H1 (cell line): ENCODE data around the gene SLX4IP. TPM values are rescaled to one million over a fixed set of nuclear protein-coding genes. Genes with fewer than 3 reads are reported as not detected.

ENCODE experiments used
- CTCF ChIA-PET: fragments of 300-600 bp; sonication (Branson Sonifier 250); formaldehyde crosslinking; loops from one replicate; lab custom pipeline; 2021; ENCODE audit not compliant: partially characterized antibody; lab: Charles Lee
- POLR2A ChIA-PET: fragments of 300-600 bp; sonication (Branson Sonifier 250); formaldehyde crosslinking; loops from one replicate; lab custom pipeline; 2021; ENCODE audit warnings: inconsistent platforms; ENCODE audit not compliant: partially characterized antibody; lab: Charles Lee
- DNase-seq, 2 experiments: peaks; one replicate each; pipeline versions ENCODE4 v3.0.0 to v3.0.0-alpha.2; 2010 to 2022; ENCODE audit warnings: low spot score in 2 of 2, low read depth in 1 of 2, mixed read lengths in 1 of 2
- FAIRE-seq: peaks from 2 replicates; lab custom pipeline; 2011; peaks lifted over from hg19 to GRCh38; lab: Jason Lieb, UNC
- H2AFZ ChIP-seq: 2 replicates; pipeline ENCODE4 v1.8.1; 2012; ENCODE audit warnings: low read length, inconsistent platforms
- H2AK5ac ChIP-seq: 2 replicates; pipeline ENCODE4 v1.6.1; 2013; ENCODE audit warnings: low read depth, low read length
- H2BK120ac ChIP-seq: replicated peaks from 2 replicates; pipeline ENCODE3; 2013; ENCODE audit warnings: low read depth, low read length, inconsistent platforms
- H2BK12ac ChIP-seq: 2 replicates; pipeline ENCODE4 v1.6.1; 2013; ENCODE audit warnings: low read depth, low read length
- H2BK15ac ChIP-seq: 2 replicates; pipeline ENCODE4 v1.6.1; 2013; ENCODE audit warnings: low read length
- H2BK20ac ChIP-seq: 2 replicates; pipeline ENCODE4 v1.6.1; 2013; ENCODE audit warnings: low read length
- H2BK5ac ChIP-seq: 2 replicates; pipeline ENCODE4 v1.6.1; 2013; ENCODE audit warnings: low read depth, low read length
- H3K14ac ChIP-seq: 2 replicates; pipeline ENCODE4 v1.6.1; 2013; ENCODE audit warnings: inconsistent platforms; ENCODE audit not compliant: insufficient read length
- H3K18ac ChIP-seq: 2 replicates; pipeline ENCODE4 v1.6.1; 2013; ENCODE audit warnings: low read length; ENCODE audit errors: extremely low read depth
- H3K23ac ChIP-seq: 2 replicates; pipeline ENCODE4 v1.6.1; 2013; ENCODE audit warnings: inconsistent platforms; ENCODE audit not compliant: insufficient read length
- H3K23me2 ChIP-seq: 2 replicates; pipeline ENCODE4 v1.6.1; 2013; ENCODE audit warnings: low read depth, low read length
- H3K27ac ChIP-seq: 2 replicates; pipeline ENCODE4 v1.6.1; 2011; ENCODE audit warnings: low read depth, low read length, inconsistent platforms
- H3K27me3 ChIP-seq, 4 experiments: replicated peaks in 1 of 4; 1 replicate in 1 of 4; 2 replicates in 3 of 4; pipeline versions ENCODE4 v1.6.1 to v1.8.1; 2011 to 2013; ENCODE audit warnings: low read length in 3 of 4, mild to moderate bottlenecking in 3 of 4, inconsistent platforms in 2 of 4, mixed read lengths in 2 of 4, moderate library complexity in 1 of 4; ENCODE audit not compliant: control insufficient read depth in 3 of 4, insufficient read depth in 3 of 4; ENCODE audit errors: extremely low read depth in 1 of 4
- H3K36me3 ChIP-seq, 4 experiments: 2 replicates each; pipeline versions ENCODE4 v1.6.1 to v1.8.1; 2011 to 2013; ENCODE audit warnings: mild to moderate bottlenecking in 4 of 4, low read length in 3 of 4, moderate library complexity in 2 of 4, control low read depth in 1 of 4, inconsistent platforms in 1 of 4; ENCODE audit not compliant: insufficient read depth in 4 of 4, control insufficient read depth in 2 of 4
- H3K4ac ChIP-seq: replicated peaks from 2 replicates; pipeline ENCODE3; 2013; ENCODE audit warnings: low read length, low read depth, mixed read lengths, inconsistent platforms; ENCODE audit not compliant: insufficient read length
- H3K4me1 ChIP-seq, 4 experiments: replicated peaks in 1 of 4; 1 replicate in 1 of 4; 2 replicates in 3 of 4; pipeline versions ENCODE4 v1.6.1 to v1.8.1; 2011 to 2013; ENCODE audit warnings: low read length in 3 of 4, inconsistent platforms in 2 of 4, mixed read lengths in 1 of 4; ENCODE audit not compliant: insufficient read depth in 4 of 4, control insufficient read depth in 3 of 4
- H3K4me2 ChIP-seq, 2 experiments: 2 replicates each; pipeline versions ENCODE4 v1.6.1 to v1.8.1; 2011 to 2013; ENCODE audit warnings: low read depth in 2 of 2, low read length in 2 of 2, control low read depth in 1 of 2, inconsistent platforms in 1 of 2, mild to moderate bottlenecking in 1 of 2; ENCODE audit not compliant: insufficient read depth in 1 of 2
- H3K4me3 ChIP-seq, 4 experiments: fragments of 200-600, 300-600 bp in 1 of 4; sonication (generic), shearing (Covaris generic), sonication (Bioruptor Twin) in 1 of 4; 2 replicates each; pipeline versions ENCODE4 v1.5.1 to v1.8.1; 2011 to 2016; ENCODE audit warnings: low read length in 4 of 4, low read depth in 3 of 4, control low read depth in 2 of 4, inconsistent platforms in 2 of 4, mild to moderate bottlenecking in 2 of 4, mixed read lengths in 1 of 4, moderate library complexity in 1 of 4; ENCODE audit not compliant: insufficient read depth in 2 of 4; ENCODE audit errors: extremely low read depth in 1 of 4
- H3K56ac ChIP-seq: replicated peaks from 2 replicates; pipeline ENCODE3; 2013; ENCODE audit warnings: low read depth, mild to moderate bottlenecking, mixed read lengths, low read length, inconsistent platforms; ENCODE audit not compliant: insufficient read length
- H3K79me1 ChIP-seq: 2 replicates; pipeline ENCODE4 v1.6.1; 2013; ENCODE audit warnings: low read depth, low read length, control low read depth
- H3K79me2 ChIP-seq, 2 experiments: 2 replicates each; pipeline versions ENCODE4 v1.6.1 to v1.8.1; 2012 to 2013; ENCODE audit warnings: low read length in 2 of 2, mild to moderate bottlenecking in 2 of 2, inconsistent platforms in 1 of 2; ENCODE audit not compliant: insufficient read depth in 2 of 2, control insufficient read depth in 1 of 2
- H3K9ac ChIP-seq, 4 experiments: replicated peaks in 1 of 4; 1 replicate in 1 of 4; 2 replicates in 3 of 4; pipeline versions ENCODE4 v1.6.1 to v1.8.1; 2011 to 2013; ENCODE audit warnings: low read depth in 3 of 4, low read length in 3 of 4, control low read depth in 2 of 4, mild to moderate bottlenecking in 2 of 4, moderate library complexity in 2 of 4, inconsistent platforms in 1 of 4; ENCODE audit errors: extremely low read depth in 1 of 4
- H3K9me3 ChIP-seq, 2 experiments: 2 replicates each; pipeline versions ENCODE4 v1.6.1 to v1.8.1; 2012 to 2013; ENCODE audit warnings: mild to moderate bottlenecking in 2 of 2, moderate library complexity in 2 of 2, control low read depth in 1 of 2, inconsistent platforms in 1 of 2, low read depth in 1 of 2, low read length in 1 of 2, mixed read lengths in 1 of 2; ENCODE audit not compliant: insufficient read depth in 2 of 2
- H4K20me1 ChIP-seq, 2 experiments: replicated peaks in 1 of 2; 2 replicates each; pipeline versions ENCODE3 to v1.8.1; 2011 to 2013; ENCODE audit warnings: inconsistent platforms in 2 of 2, low read length in 2 of 2, mild to moderate bottlenecking in 1 of 2; ENCODE audit not compliant: insufficient read depth in 2 of 2, control insufficient read depth in 1 of 2
- H4K5ac ChIP-seq: 2 replicates; pipeline ENCODE4 v1.6.1; 2013; ENCODE audit warnings: low read length, low read depth, mixed read lengths, inconsistent platforms; ENCODE audit not compliant: insufficient read length
- H4K8ac ChIP-seq: 2 replicates; pipeline ENCODE4 v1.8.0; 2013; ENCODE audit warnings: mild to moderate bottlenecking, moderate library complexity, low read length, inconsistent platforms; ENCODE audit not compliant: insufficient read depth; ENCODE audit errors: extremely low read depth
- H4K91ac ChIP-seq: replicated peaks from 2 replicates; pipeline ENCODE3; 2013; ENCODE audit warnings: low read length, mixed read lengths, inconsistent platforms; ENCODE audit not compliant: insufficient read length
- NANOG ChIP-seq: IDR thresholded peaks from 2 replicates; pipeline ENCODE4 v1.6.1; 2011; ENCODE audit warnings: low read length, low read depth, mild to moderate bottlenecking, inconsistent platforms; ENCODE audit not compliant: insufficient read depth, poor library complexity, severe bottlenecking
- WGBS, 2 experiments: shearing (Covaris generic) in 1 of 2; methylation state at CpG; one replicate each; pipeline versions ENCODE4 v1.1.6 to v1.1.7; 2013 to 2015; ENCODE audit warnings: low lambda C conversion rate in 2 of 2, mixed read lengths in 2 of 2, inconsistent platforms in 1 of 2, low coverage in 1 of 2, missing lambda C conversion rate in 1 of 2; ENCODE audit not compliant: insufficient replicate concordance in 2 of 2, insufficient coverage in 1 of 2, insufficient read length in 1 of 2; ENCODE audit errors: extremely low coverage in 1 of 2, missing lambda C conversion rate in 1 of 2; 5-methylcytosine and 5-hydroxymethylcytosine counted together
- polyA plus RNA-seq, 7 experiments: library from polyadenylated mRNA; depleted of rRNA in 3 of 7; stranded (reverse) in 5 of 7; unstranded in 2 of 7; fragments of >200 nt in 5 of 7; fragments of 200-250 nt in 2 of 7; gene quantifications; 1 replicate in 5 of 7; 2 replicates in 1 of 7; 4 replicates in 1 of 7; pipeline versions ENCODE4 v1.2.1 to v1.2.3, GENCODE V29; 2011 to 2013; ENCODE audit warnings: missing spikeins in 2 of 7, mixed read lengths in 2 of 7
- total RNA-seq: library from RNA; stranded (reverse); fragmentation: NEBNext Ultra II Directional; extraction: Animal tissue kit (Norgen Biotek cat#: 25700); gene quantifications from 2 replicates; pipeline ENCODE4 v1.2.1, GENCODE V29; 2021

The SLX4IP gene
- total and polyA plus RNA-seq, 2 of the 8 experiments (the other 6 are each of a cell fraction or from before 2014, with no cell fraction given): 2.4 to 8.7 TPM

DNA sequence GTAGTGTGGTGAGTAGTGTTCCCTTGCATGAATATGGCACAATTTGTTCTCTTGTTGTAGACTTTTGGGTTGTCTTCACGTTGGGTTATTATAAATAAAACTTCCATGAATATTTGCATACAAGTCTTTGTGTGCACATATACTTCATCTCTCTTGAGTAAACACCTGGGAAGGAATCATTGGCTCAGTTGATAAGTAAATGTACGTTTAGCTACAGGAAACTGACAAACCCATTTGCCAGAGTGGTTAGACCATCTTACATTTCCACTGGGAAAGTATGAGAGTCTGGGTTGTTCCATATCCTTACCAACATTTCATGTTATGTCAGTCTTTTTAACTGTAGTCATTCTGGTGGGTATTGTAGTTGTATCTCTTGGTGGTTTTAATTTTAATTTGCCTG lies 119.2 kb downstream of the SLX4IP start:
- no peak overlapping the region for H3K18ac ChIP-seq
- no peak overlapping the region for H2BK120ac ChIP-seq
- no peak for FAIRE-seq

More for the DNA sequence above, 119.2 kb downstream of the SLX4IP start:
- no peak overlapping the region for H3K23ac ChIP-seq
- no peak overlapping the region for H2AK5ac ChIP-seq
- WGBS, 2 experiments: 97% methylated on average over 2 of the region's 2 CpGs; no CpG with 5 or more reads in 1 of the 2 experiments
- no peak overlapping the region for H4K5ac ChIP-seq
- no peak overlapping the region for H3K4ac ChIP-seq
- no peak overlapping the region for H3K56ac ChIP-seq
- ChIA-PET POLR2A (no interaction called here), CTCF (no interaction called here)
- H2BK12ac ChIP-seq: no peak overlapping the region
- H2AFZ ChIP-seq: no peak overlapping the region
- H3K79me1 ChIP-seq: peaks cover 5% of the 10 kb centered on the region; the same call in 1 of the 2 replicates
- H2BK15ac ChIP-seq: no peak overlapping the region
- H3K14ac ChIP-seq: no peak overlapping the region
- H3K4me2 ChIP-seq: no peak overlapping the region
- H3K4me3 ChIP-seq: no peak overlapping the region
- H3K9me3 ChIP-seq: no peaks in the 10 kb centered on the region
- H2BK20ac ChIP-seq: no peak overlapping the region
- no peak for TF ChIP-seq NANOG
- no peak overlapping the region for H2BK5ac ChIP-seq
- H3K4me1 ChIP-seq: peaks cover 6 to 29% (median 18%) of the 10 kb centered on the region in 4 experiments
- H3K27me3 ChIP-seq: no peaks in the 10 kb centered on the region
- H3K36me3 ChIP-seq: no peaks in the 10 kb centered on the region
- H4K91ac ChIP-seq: no peak overlapping the region
- no peak overlapping the region for H3K9ac ChIP-seq
- no peaks in the 10 kb centered on the region for H3K23me2 ChIP-seq
- H4K20me1 ChIP-seq: no peaks in the 10 kb centered on the region
- H3K27ac ChIP-seq: no peak overlapping the region
- H3K79me2 ChIP-seq: no peaks in the 10 kb centered on the region
- H4K8ac ChIP-seq: no peak overlapping the region
- DNase-seq: no peak
